ENCODE data around the gene UQCC5. TPM values are rescaled to one million over a fixed set of nuclear protein-coding genes. Genes with fewer than 3 reads are reported as not detected.

The UQCC5 gene
- total RNA-seq, 1 experiment from 2014 or later = 38.6 TPM

DNA sequence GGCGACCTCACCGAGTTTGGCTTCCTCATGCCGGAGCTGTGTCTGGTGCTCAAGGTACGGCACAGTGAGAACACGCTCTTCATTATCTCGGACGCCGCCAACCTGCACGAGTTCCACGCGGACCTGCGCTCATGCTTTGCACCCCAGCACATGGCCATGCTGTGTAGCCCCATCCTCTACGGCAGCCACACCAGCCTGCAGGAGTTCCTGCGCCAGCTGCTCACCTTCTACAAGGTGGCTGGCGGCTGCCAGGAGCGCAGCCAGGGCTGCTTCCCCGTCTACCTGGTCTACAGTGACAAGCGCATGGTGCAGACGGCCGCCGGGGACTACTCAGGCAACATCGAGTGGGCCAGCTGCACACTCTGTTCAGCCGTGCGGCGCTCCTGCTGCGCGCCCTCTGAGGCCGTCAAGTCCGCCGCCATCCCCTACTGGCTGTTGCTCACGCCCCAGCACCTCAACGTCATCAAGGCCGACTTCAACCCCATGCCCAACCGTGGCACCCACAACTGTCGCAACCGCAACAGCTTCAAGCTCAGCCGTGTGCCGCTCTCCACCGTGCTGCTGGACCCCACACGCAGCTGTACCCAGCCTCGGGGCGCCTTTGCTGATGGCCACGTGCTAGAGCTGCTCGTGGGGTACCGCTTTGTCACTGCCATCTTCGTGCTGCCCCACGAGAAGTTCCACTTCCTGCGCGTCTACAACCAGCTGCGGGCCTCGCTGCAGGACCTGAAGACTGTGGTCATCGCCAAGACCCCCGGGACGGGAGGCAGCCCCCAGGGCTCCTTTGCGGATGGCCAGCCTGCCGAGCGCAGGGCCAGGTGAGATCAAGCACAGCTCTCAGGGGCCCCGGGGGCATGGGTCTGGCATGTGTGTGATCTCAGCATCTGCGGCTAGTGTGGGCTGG lies 48.4 kb upstream of the UQCC5 start:
- H3K27me3 ChIP-seq (replicated peaks; ENCODE audit: control insufficient read depth, insufficient read depth, low read length) = no peaks in the 10 kb centered on the region
- no TSS peak for BruUV-seq (replicated peaks)
- 0 out of 2 replicates have a peak, but pooled peaks cover 1% of the 10 kb centered on the region for H3K36me3 ChIP-seq (ENCODE audit: control insufficient read depth, insufficient read depth, low read length)
- H3K4me3 Mint-ChIP-seq (ENCODE audit: unreplicated experiment) = no peak overlapping the region
- no peaks in the 10 kb centered on the region for H3K4me1 ChIP-seq
- no peaks in the 10 kb centered on the region for H3K9me3 ChIP-seq
- H3K36me3 Mint-ChIP-seq (ENCODE audit: insufficient read depth, unreplicated experiment) = peaks cover 23% of the 10 kb centered on the region
- CTCF ChIA-PET = interaction anchor here (0.6 kb wide), 1 partner anchor 265 kb away, joined by 4 read pairs; no protein-coding TSS in a partner anchor
- H3K27ac Mint-ChIP-seq (ENCODE audit: unreplicated experiment) = no peak overlapping the region
- H3K27me3 Mint-ChIP-seq (ENCODE audit: insufficient read depth, unreplicated experiment) = no peaks in the 10 kb centered on the region
- no peaks in the 10 kb centered on the region for H3K4me1 Mint-ChIP-seq (ENCODE audit: low read depth, unreplicated experiment)
- no peak for DNase-seq
- TF ChIP-seq, protein P1, sequence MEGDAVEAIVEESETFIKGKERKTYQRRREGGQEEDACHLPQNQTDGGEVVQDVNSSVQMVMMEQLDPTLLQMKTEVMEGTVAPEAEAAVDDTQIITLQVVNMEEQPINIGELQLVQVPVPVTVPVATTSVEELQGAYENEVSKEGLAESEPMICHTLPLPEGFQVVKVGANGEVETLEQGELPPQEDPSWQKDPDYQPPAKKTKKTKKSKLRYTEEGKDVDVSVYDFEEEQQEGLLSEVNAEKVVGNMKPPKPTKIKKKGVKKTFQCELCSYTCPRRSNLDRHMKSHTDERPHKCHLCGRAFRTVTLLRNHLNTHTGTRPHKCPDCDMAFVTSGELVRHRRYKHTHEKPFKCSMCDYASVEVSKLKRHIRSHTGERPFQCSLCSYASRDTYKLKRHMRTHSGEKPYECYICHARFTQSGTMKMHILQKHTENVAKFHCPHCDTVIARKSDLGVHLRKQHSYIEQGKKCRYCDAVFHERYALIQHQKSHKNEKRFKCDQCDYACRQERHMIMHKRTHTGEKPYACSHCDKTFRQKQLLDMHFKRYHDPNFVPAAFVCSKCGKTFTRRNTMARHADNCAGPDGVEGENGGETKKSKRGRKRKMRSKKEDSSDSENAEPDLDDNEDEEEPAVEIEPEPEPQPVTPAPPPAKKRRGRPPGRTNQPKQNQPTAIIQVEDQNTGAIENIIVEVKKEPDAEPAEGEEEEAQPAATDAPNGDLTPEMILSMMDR (IDR thresholded peaks at IDR 0.05; ENCODE audit: insufficient read depth in 1 of 2, low read depth in 1 of 2, low read length in 1 of 2, severe bottlenecking in 1 of 2, unreplicated experiment in 1 of 2) = no peak
- H3K9me3 Mint-ChIP-seq (ENCODE audit: unreplicated experiment) = no peaks in the 10 kb centered on the region
- H3K4me3 ChIP-seq (ENCODE audit: low read depth, low read length) = no peak overlapping the region
- intact Hi-C loops (cut with micrococcal nuclease; ENCODE audit: unreplicated experiment) = no loop called here
- POLR2A ChIA-PET = no interaction called here

DNA sequence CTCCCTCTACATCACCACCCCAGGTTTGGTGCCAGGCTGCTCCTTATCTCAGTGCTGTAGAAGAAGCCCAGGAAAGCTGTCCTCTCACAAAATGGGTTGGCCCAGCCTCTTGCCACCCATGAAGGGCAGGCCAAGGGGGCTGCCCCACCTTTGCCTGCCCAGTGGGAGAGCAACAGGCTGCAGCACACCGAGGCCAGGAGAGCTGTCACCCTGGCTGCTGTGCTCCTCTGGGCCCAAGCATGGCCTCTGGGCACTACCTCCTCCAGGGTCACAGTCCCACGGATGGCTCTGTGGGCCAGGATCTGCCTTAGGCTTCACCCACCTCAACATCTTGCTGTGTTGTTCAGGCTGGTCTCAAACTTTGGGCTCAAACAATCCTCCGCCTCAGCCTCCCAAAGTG lies 47.7 kb upstream of the UQCC5 start:
- TF ChIP-seq, protein P1 (IDR thresholded peaks at IDR 0.05; ENCODE audit: insufficient read depth in 1 of 2, low read depth in 1 of 2, low read length in 1 of 2, severe bottlenecking in 1 of 2, unreplicated experiment in 1 of 2) = no peak
- Mint-ChIP-seq H3K27ac (ENCODE audit: unreplicated experiment) (no peak overlapping the region), H3K36me3 (ENCODE audit: insufficient read depth, unreplicated experiment) (peaks cover 22% of the 10 kb centered on the region), H3K4me1 (ENCODE audit: low read depth, unreplicated experiment) (no peaks in the 10 kb centered on the region), H3K9me3 (ENCODE audit: unreplicated experiment) (no peaks in the 10 kb centered on the region), H3K27me3 (ENCODE audit: insufficient read depth, unreplicated experiment) (no peaks in the 10 kb centered on the region), H3K4me3 (ENCODE audit: unreplicated experiment) (no peak overlapping the region)
- no peak for DNase-seq
- Histone ChIP-seq H3K9me3 (no peaks in the 10 kb centered on the region), H3K36me3 (ENCODE audit: control insufficient read depth, insufficient read depth, low read length) (0 out of 2 replicates have a peak, but pooled peaks cover 1% of the 10 kb centered on the region), H3K4me3 (ENCODE audit: low read depth, low read length) (no peak overlapping the region), H3K4me1 (no peaks in the 10 kb centered on the region), H3K27me3 (replicated peaks; ENCODE audit: control insufficient read depth, insufficient read depth, low read length) (no peaks in the 10 kb centered on the region)
- intact Hi-C loops (cut with micrococcal nuclease; ENCODE audit: unreplicated experiment) = no loop called here
- POLR2A ChIA-PET = no interaction called here
- CTCF ChIA-PET = interaction anchor here (0.6 kb wide), 1 partner anchor 266 kb away, joined by 4 read pairs; no protein-coding TSS in a partner anchor
- BruUV-seq (replicated peaks) = no TSS peak

DNA sequence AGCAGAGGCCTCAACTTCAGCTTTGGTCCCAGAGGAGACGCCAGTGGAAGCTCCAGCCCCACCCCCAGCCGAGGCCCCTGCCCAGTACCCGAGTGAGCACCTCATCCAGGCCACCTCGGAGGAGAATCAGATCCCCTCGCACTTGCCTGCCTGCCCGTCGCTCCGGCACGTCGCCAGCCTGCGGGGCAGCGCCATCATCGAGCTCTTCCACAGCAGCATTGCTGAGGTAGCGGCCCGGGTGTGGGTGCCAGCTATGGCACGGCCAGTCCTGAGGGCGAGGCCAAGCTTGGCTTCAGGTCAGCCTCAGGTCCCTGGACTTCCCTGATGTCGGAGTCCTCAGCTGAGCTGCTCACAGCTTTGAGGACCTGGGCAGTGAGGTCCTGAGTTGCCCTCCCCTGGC lies 47.0 kb upstream of the UQCC5 start:
- Histone ChIP-seq H3K4me3 (ENCODE audit: low read depth, low read length) (no peak overlapping the region), H3K4me1 (no peaks in the 10 kb centered on the region), H3K27me3 (replicated peaks; ENCODE audit: control insufficient read depth, insufficient read depth, low read length) (no peaks in the 10 kb centered on the region), H3K36me3 (ENCODE audit: control insufficient read depth, insufficient read depth, low read length) (0 out of 2 replicates have a peak, but pooled peaks cover 1% of the 10 kb centered on the region), H3K9me3 (no peaks in the 10 kb centered on the region)
- no peak overlapping the region for H3K27ac Mint-ChIP-seq (ENCODE audit: unreplicated experiment)
- TF ChIP-seq, protein P1 (IDR thresholded peaks at IDR 0.05; ENCODE audit: insufficient read depth in 1 of 2, low read depth in 1 of 2, low read length in 1 of 2, severe bottlenecking in 1 of 2, unreplicated experiment in 1 of 2) = no peak
- H3K36me3 Mint-ChIP-seq (ENCODE audit: insufficient read depth, unreplicated experiment) = peaks cover 22% of the 10 kb centered on the region
- DNase-seq = no peak
- H3K9me3 Mint-ChIP-seq (ENCODE audit: unreplicated experiment) = no peaks in the 10 kb centered on the region
- H3K27me3 Mint-ChIP-seq (ENCODE audit: insufficient read depth, unreplicated experiment) = no peaks in the 10 kb centered on the region
- intact Hi-C loops (cut with micrococcal nuclease; ENCODE audit: unreplicated experiment) = no loop called here
- H3K4me3 Mint-ChIP-seq (ENCODE audit: unreplicated experiment) = no peak overlapping the region
- ChIA-PET POLR2A (no interaction called here), CTCF (no interaction called here)
- BruUV-seq (replicated peaks) = no TSS peak
- no peaks in the 10 kb centered on the region for H3K4me1 Mint-ChIP-seq (ENCODE audit: low read depth, unreplicated experiment)
